Liver (tissue), 9 donors: ENCODE measurements around the gene SBF2. TPM values are rescaled to one million over a fixed set of nuclear protein-coding genes. Genes with fewer than 3 reads are reported as not detected.

ENCODE experiments used
- DNase-seq: peaks from one replicate; pipeline ENCODE4 v3.0.0-alpha.2; 2017; ENCODE audit warnings: low spot score
- H3K27ac ChIP-seq, 2 donors: one replicate each; pipeline ENCODE4 v1.7.0; 2013; ENCODE audit warnings: inconsistent platforms in 2 of 2, low read length in 2 of 2, control low read depth in 1 of 2, low read depth in 1 of 2, mild to moderate bottlenecking in 1 of 2
- H3K27me3 ChIP-seq, 4 donors: one replicate each; pipeline versions ENCODE4 v1.6.1 to v1.7.0; 2013; ENCODE audit warnings: low read length in 3 of 4, inconsistent platforms in 1 of 4, mild to moderate bottlenecking in 1 of 4, moderate library complexity in 1 of 4; ENCODE audit not compliant: control insufficient read depth in 4 of 4, insufficient read depth in 4 of 4
- H3K36me3 ChIP-seq, 4 donors: one replicate each; pipeline versions ENCODE4 v1.6.1 to v1.7.0; 2013; ENCODE audit warnings: low read length in 3 of 4, mild to moderate bottlenecking in 3 of 4, low read depth in 1 of 4, moderate library complexity in 1 of 4; ENCODE audit not compliant: control insufficient read depth in 4 of 4, insufficient read depth in 3 of 4
- H3K4me1 ChIP-seq, 4 donors: one replicate each; pipeline versions ENCODE4 v1.6.1 to v1.7.0; 2013; ENCODE audit warnings: low read length in 3 of 4, mild to moderate bottlenecking in 3 of 4, moderate library complexity in 1 of 4; ENCODE audit not compliant: control insufficient read depth in 4 of 4, insufficient read depth in 4 of 4
- H3K4me3 ChIP-seq, 3 donors: one replicate each; pipeline versions ENCODE4 v1.6.1 to v1.7.0; 2013; ENCODE audit warnings: low read length in 3 of 3, control low read depth in 1 of 3, low read depth in 1 of 3, mild to moderate bottlenecking in 1 of 3
- H3K9ac ChIP-seq, 2 donors: one replicate each; pipeline ENCODE4 v1.7.0; 2013; ENCODE audit warnings: low read length in 2 of 2, mild to moderate bottlenecking in 2 of 2, moderate library complexity in 2 of 2, control low read depth in 1 of 2, low read depth in 1 of 2
- H3K9me3 ChIP-seq, 4 donors: one replicate each; pipeline versions ENCODE4 v1.6.1 to v1.7.0; 2013; ENCODE audit warnings: low read length in 3 of 4; ENCODE audit not compliant: control insufficient read depth in 4 of 4
- EGR1 ChIP-seq, 2 donors: IDR thresholded peaks; 2 replicates each; pipeline ENCODE4 v1.6.1; 2016 to 2018; ENCODE audit warnings: antibody characterized with exemption in 2 of 2, low read depth in 2 of 2
- GABPA ChIP-seq, 2 donors: IDR thresholded peaks in 1 of 2; conservative IDR thresholded peaks in 1 of 2; 2 replicates each; pipeline ENCODE4 v1.6.1; 2016; ENCODE audit warnings: antibody characterized with exemption in 2 of 2, mild to moderate bottlenecking in 1 of 2, moderate library complexity in 1 of 2
- HNF4G ChIP-seq: IDR thresholded peaks from 2 replicates; pipeline ENCODE4 v1.6.1; 2016; ENCODE audit warnings: antibody characterized with exemption
- JUND ChIP-seq, 2 donors: IDR thresholded peaks; 2 replicates each; pipeline ENCODE4 v1.6.1; 2016; ENCODE audit warnings: antibody characterized with exemption in 2 of 2
- YY1 ChIP-seq: IDR thresholded peaks from 2 replicates; pipeline ENCODE4 v1.6.1; 2016; ENCODE audit warnings: antibody characterized with exemption, mild to moderate bottlenecking
- WGBS: extraction: QIAGEN DNeasy Blood & Tissue Kit; methylation state at CpG from one replicate; pipeline ENCODE4 v1.1.7; 2013; 5-methylcytosine and 5-hydroxymethylcytosine counted together
- polyA plus RNA-seq, 2 donors: library from polyadenylated mRNA; stranded (reverse) in 1 of 2; unstranded in 1 of 2; fragments of 200-250 nt in 1 of 2; fragments of >200 nt in 1 of 2; fragmentation: Nextera tagmentation in 1 of 2; extraction: Ambion mirVana in 1 of 2; gene quantifications; one replicate each; pipeline versions ENCODE4 v1.2.1 to v1.2.3, GENCODE V29; 2013 to 2015
- total RNA-seq, 2 donors: library from RNA; depleted of rRNA; stranded (reverse); fragments of >200 nt; gene quantifications; one replicate each; pipeline ENCODE4 v1.2.3, GENCODE V29; 2014
- TF ChIP-seq, protein P1 (sequence below): IDR thresholded peaks from 2 replicates; pipeline ENCODE4 v1.6.1; 2016; ENCODE audit warnings: antibody characterized with exemption, mild to moderate bottlenecking
- TF ChIP-seq, protein P2 (sequence below): IDR thresholded peaks from 2 replicates; pipeline ENCODE4 v1.6.1; 2016; ENCODE audit warnings: antibody characterized with exemption
- TF ChIP-seq, protein P3 (sequence below): fragments of 150-350 bp; IDR thresholded peaks from 2 replicates; pipeline ENCODE4 v1.5.1; 2017; ENCODE audit warnings: improper control_type of control experiment, low read depth, low read length; ENCODE audit not compliant: missing input control
- donor health status: healthy.
- donor health status: healthy.
- donor health status: healthy.
- donor health status: healthy.
- donor health status: healthy.

SBF2 gene
- total and polyA plus RNA-seq, 4 donors: 7.5 to 31.3 (median 14.7) TPM

DNA sequence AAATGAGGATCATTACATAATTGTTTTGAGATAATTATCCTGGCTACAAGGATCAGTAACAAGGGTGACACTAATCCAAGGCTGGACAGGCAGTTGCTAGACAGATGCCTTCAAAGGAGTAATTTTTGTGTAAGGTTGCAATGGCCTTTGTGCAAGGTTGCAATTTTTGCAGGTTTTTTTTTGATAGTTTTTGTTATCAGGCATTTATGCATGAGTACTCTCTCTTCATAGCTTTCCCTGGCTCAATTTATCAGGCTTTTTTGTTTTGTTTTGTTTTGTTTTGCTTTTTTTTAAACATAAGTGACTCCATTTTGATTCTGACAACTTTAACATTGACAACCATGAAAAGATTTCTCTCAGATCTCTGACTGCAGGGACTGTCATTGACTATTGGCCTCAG, 519.9 kb downstream of the SBF2 start:
- peaks cover 0 to 5% (median 2%) of the 10 kb centered on the region in 4 donors for H3K36me3 ChIP-seq
- no peaks in the 10 kb centered on the region for H3K27me3 ChIP-seq
- no peak overlapping the region for H3K4me3 ChIP-seq
- TF ChIP-seq EGR1 (IDR thresholded peaks at IDR 0.05; ENCODE audit: low read depth in 2 of 2): no peak
- no peak for TF ChIP-seq YY1
- TF ChIP-seq, protein P1, sequence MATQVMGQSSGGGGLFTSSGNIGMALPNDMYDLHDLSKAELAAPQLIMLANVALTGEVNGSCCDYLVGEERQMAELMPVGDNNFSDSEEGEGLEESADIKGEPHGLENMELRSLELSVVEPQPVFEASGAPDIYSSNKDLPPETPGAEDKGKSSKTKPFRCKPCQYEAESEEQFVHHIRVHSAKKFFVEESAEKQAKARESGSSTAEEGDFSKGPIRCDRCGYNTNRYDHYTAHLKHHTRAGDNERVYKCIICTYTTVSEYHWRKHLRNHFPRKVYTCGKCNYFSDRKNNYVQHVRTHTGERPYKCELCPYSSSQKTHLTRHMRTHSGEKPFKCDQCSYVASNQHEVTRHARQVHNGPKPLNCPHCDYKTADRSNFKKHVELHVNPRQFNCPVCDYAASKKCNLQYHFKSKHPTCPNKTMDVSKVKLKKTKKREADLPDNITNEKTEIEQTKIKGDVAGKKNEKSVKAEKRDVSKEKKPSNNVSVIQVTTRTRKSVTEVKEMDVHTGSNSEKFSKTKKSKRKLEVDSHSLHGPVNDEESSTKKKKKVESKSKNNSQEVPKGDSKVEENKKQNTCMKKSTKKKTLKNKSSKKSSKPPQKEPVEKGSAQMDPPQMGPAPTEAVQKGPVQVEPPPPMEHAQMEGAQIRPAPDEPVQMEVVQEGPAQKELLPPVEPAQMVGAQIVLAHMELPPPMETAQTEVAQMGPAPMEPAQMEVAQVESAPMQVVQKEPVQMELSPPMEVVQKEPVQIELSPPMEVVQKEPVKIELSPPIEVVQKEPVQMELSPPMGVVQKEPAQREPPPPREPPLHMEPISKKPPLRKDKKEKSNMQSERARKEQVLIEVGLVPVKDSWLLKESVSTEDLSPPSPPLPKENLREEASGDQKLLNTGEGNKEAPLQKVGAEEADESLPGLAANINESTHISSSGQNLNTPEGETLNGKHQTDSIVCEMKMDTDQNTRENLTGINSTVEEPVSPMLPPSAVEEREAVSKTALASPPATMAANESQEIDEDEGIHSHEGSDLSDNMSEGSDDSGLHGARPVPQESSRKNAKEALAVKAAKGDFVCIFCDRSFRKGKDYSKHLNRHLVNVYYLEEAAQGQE: no peak
- H3K27ac ChIP-seq: no peak overlapping the region
- DNase-seq: no peak
- H3K9me3 ChIP-seq: no peaks in the 10 kb centered on the region
- H3K9ac ChIP-seq: no peak overlapping the region
- H3K4me1 ChIP-seq: peaks cover 0 to 8% (median 2%) of the 10 kb centered on the region in 4 donors

DNA sequence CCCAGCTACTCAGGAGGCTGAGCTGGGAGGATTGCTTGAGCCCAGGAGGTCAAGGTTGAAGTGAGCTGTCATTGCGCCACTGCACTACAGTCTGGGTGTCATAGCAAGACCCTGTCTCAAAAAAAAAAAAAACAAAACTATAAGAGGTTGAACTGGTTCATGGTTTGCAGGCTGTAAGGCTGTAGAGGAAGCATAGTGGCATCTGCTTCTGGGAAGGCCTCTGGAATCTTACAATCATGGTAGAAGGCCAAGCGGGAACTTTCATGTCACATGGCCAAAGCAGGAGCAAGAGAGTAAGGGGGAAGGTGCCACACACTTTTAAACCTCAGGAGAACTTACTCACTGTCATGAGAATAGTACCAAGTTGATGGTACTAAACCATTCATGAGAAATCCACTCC, 520.5 kb downstream of the SBF2 start:
- no peaks in the 10 kb centered on the region for H3K9me3 ChIP-seq
- H3K36me3 ChIP-seq: peaks cover 0 to 4% (median 2%) of the 10 kb centered on the region in 4 donors
- DNase-seq: no peak
- no peaks in the 10 kb centered on the region for H3K27me3 ChIP-seq
- no peak overlapping the region for H3K9ac ChIP-seq
- TF ChIP-seq, protein P2, sequence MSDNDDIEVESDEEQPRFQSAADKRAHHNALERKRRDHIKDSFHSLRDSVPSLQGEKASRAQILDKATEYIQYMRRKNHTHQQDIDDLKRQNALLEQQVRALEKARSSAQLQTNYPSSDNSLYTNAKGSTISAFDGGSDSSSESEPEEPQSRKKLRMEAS: no peak
- no peak for TF ChIP-seq JUND (IDR thresholded peaks at IDR 0.05)
- no peak for TF ChIP-seq HNF4G
- TF ChIP-seq, protein P3, sequence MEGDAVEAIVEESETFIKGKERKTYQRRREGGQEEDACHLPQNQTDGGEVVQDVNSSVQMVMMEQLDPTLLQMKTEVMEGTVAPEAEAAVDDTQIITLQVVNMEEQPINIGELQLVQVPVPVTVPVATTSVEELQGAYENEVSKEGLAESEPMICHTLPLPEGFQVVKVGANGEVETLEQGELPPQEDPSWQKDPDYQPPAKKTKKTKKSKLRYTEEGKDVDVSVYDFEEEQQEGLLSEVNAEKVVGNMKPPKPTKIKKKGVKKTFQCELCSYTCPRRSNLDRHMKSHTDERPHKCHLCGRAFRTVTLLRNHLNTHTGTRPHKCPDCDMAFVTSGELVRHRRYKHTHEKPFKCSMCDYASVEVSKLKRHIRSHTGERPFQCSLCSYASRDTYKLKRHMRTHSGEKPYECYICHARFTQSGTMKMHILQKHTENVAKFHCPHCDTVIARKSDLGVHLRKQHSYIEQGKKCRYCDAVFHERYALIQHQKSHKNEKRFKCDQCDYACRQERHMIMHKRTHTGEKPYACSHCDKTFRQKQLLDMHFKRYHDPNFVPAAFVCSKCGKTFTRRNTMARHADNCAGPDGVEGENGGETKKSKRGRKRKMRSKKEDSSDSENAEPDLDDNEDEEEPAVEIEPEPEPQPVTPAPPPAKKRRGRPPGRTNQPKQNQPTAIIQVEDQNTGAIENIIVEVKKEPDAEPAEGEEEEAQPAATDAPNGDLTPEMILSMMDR: no peak
- no peak for TF ChIP-seq GABPA (IDR thresholded peaks at IDR 0.05 in 1 of 2, conservative IDR thresholded peaks at IDR 0.05 in 1 of 2)
- TF ChIP-seq, protein P1: no peak
- H3K27ac ChIP-seq: no peak overlapping the region
- H3K4me3 ChIP-seq: no peak overlapping the region
- WGBS: over 99% methylated on average over 2 of the region's 2 CpGs
- H3K4me1 ChIP-seq: peaks cover 0 to 8% (median 2%) of the 10 kb centered on the region in 4 donors
